Measurements from ENCODE around the gene NDUFA8.

NDUFA8 gene

DNA sequence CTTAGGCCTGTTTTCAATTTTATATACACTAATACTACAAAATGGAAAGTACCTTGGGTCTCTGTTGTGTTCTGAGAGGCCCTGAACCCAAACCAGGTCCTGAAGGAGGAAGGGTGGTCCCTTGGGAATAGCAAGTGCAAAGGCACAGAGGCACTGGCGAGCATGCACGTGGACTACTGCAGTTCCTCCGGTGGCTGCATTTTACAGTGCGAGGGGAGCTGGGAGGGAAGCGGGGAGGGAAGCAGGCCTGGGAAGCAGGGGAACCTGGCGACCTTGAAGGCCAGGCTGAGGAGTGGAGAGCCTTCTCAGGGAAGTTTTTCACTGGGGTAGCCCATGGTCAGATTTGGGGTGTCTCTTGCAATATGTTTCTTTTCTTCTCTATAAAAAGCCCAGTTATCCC is 34.1 kb upstream of the NDUFA8 start:
- TF ChIP-seq TCF12 (IDR thresholded peaks at IDR 0.05; ENCODE audit: low read depth) (no peak), EGR1 (IDR thresholded peaks at IDR 0.05) (no peak), EP300 (IDR thresholded peaks at IDR 0.05; ENCODE audit: borderline replicate concordance) (no peak), RAD21 (IDR thresholded peaks at IDR 0.05; ENCODE audit: low read depth) (no peak), FOXM1 (IDR thresholded peaks at IDR 0.05; ENCODE audit: borderline replicate concordance, low read depth) (no peak), TEAD4 (IDR thresholded peaks at IDR 0.05) (no peak)
- TF ChIP-seq, protein P1, sequence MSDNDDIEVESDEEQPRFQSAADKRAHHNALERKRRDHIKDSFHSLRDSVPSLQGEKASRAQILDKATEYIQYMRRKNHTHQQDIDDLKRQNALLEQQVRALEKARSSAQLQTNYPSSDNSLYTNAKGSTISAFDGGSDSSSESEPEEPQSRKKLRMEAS (IDR thresholded peaks at IDR 0.05), result no peak

DNA sequence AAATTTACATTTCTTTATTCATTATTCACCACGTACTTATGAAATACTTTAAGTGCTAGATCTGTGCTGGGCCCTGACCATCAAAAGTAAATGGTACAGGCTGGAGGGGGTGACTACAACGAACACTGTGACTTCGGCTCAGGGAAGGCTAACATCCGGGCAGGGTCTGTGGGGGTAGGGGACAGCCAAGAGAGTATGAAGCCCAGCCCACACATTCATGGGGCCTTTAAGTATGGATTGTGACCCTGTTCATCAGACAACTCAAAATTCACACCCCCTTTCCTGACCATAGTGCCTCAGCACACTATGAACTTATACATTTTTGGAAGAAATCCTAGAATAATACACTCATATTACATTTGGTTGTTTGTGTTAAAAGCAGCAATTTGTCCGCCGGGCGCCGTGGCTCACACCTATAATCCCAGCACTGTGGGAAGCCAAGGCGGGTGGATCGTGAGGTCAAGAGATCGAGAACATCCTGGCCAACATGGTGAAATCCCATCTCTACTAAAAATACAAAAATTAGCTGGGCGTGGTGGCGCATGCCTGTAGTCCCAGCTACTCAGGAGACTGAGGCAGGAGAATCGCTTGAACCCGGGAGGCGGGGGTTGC is 33.4 kb upstream of the NDUFA8 start:
- no peak for TF ChIP-seq TEAD4 (IDR thresholded peaks at IDR 0.05)
- no peak for TF ChIP-seq FOXM1 (IDR thresholded peaks at IDR 0.05; ENCODE audit: borderline replicate concordance, low read depth)

DNA sequence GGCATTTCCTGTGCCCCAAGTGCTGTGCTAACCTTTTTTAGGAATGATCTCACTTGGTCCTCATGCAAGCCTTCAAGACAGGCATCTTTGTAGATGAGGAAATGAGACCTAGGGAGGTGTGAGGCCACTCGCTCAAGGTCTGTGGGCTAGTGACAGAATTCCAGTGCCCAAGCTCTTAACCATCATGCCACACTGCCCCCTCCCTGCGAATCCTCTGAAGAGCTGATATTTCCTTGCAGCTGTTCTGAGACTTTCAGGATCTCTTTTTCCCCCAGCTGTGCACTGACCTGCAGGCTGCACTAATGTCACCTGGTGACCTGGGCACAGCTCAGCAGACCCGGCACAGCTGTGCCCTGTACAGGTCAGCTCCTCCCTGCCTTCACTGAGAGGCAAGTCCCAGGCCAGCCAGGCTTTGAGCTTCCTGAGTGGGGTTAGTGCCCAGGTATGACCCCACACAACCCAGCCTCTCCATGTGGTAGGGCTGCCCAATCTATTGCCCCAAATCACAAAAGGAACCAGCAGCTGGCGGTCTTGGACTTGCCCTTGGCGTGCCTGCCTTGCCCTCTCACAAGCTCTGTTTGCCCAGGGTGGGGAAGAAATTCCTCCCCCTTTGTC is 32.8 kb upstream of the NDUFA8 start:
- TF ChIP-seq TEAD4 (IDR thresholded peaks at IDR 0.05), result no peak
- no peak for TF ChIP-seq CEBPB (IDR thresholded peaks at IDR 0.05)
- TF ChIP-seq RAD21 (IDR thresholded peaks at IDR 0.05; ENCODE audit: low read depth), result no peak
- no peak for TF ChIP-seq TCF12 (IDR thresholded peaks at IDR 0.05; ENCODE audit: low read depth)
- no peak for TF ChIP-seq EGR1 (IDR thresholded peaks at IDR 0.05)
- no peak for TF ChIP-seq ZBTB7A (IDR thresholded peaks at IDR 0.05; ENCODE audit: low read depth)
- TF ChIP-seq FOXM1 (IDR thresholded peaks at IDR 0.05; ENCODE audit: borderline replicate concordance, low read depth), result no peak

- TF ChIP-seq CEBPB (IDR thresholded peaks at IDR 0.05), result no peak
- TF ChIP-seq CREB1 (IDR thresholded peaks at IDR 0.05; ENCODE audit: low read depth), result no peak
- TF ChIP-seq, protein P1 (IDR thresholded peaks at IDR 0.05), result no peak
- no peak for TF ChIP-seq RAD21 (IDR thresholded peaks at IDR 0.05; ENCODE audit: low read depth)
- no peak for TF ChIP-seq TCF12 (IDR thresholded peaks at IDR 0.05; ENCODE audit: low read depth)
- no peak for TF ChIP-seq FOXM1 (IDR thresholded peaks at IDR 0.05; ENCODE audit: borderline replicate concordance, low read depth)
- no peak for TF ChIP-seq USF1 (IDR thresholded peaks at IDR 0.05)
- no peak for TF ChIP-seq YY1 (IDR thresholded peaks at IDR 0.05; ENCODE audit: low read depth)
- TF ChIP-seq EGR1 (IDR thresholded peaks at IDR 0.05), result no peak
- TF ChIP-seq EP300 (IDR thresholded peaks at IDR 0.05; ENCODE audit: borderline replicate concordance), result no peak
- no peak for TF ChIP-seq TAF1 (IDR thresholded peaks at IDR 0.05; ENCODE audit: low read depth)
- no peak for TF ChIP-seq NFIC (IDR thresholded peaks at IDR 0.05)
- TF ChIP-seq REST (IDR thresholded peaks at IDR 0.05; ENCODE audit: low read depth), result no peak
- TF ChIP-seq TEAD4 (IDR thresholded peaks at IDR 0.05), result no peak
- TF ChIP-seq ZBTB7A (IDR thresholded peaks at IDR 0.05; ENCODE audit: low read depth), result no peak
Measured at GRCh38 chr9:122191584-122191983, 32.0 kb upstream of the NDUFA8 start.

- TF ChIP-seq TCF12 (IDR thresholded peaks at IDR 0.05; ENCODE audit: low read depth), result no peak
- TF ChIP-seq YY1 (IDR thresholded peaks at IDR 0.05; ENCODE audit: low read depth), result no peak
- no peak for TF ChIP-seq CEBPB (IDR thresholded peaks at IDR 0.05)
- no peak for TF ChIP-seq TAF1 (IDR thresholded peaks at IDR 0.05; ENCODE audit: low read depth)
- TF ChIP-seq, protein P1 (IDR thresholded peaks at IDR 0.05), result no peak
- no peak for TF ChIP-seq FOXM1 (IDR thresholded peaks at IDR 0.05; ENCODE audit: borderline replicate concordance, low read depth)
- no peak for TF ChIP-seq CREB1 (IDR thresholded peaks at IDR 0.05; ENCODE audit: low read depth)
- TF ChIP-seq REST (IDR thresholded peaks at IDR 0.05; ENCODE audit: low read depth), result no peak
- no peak for TF ChIP-seq ZBTB7A (IDR thresholded peaks at IDR 0.05; ENCODE audit: low read depth)
- no peak for TF ChIP-seq EGR1 (IDR thresholded peaks at IDR 0.05)
- TF ChIP-seq TEAD4 (IDR thresholded peaks at IDR 0.05), result no peak
- no peak for TF ChIP-seq NFIC (IDR thresholded peaks at IDR 0.05)
- TF ChIP-seq EP300 (IDR thresholded peaks at IDR 0.05; ENCODE audit: borderline replicate concordance), result no peak
- no peak for TF ChIP-seq USF1 (IDR thresholded peaks at IDR 0.05)
- no peak for TF ChIP-seq RAD21 (IDR thresholded peaks at IDR 0.05; ENCODE audit: low read depth)
Measured at GRCh38 chr9:122190597-122191381, 31.2 kb upstream of the NDUFA8 start.

Data from Ishikawa (cell line).